ENCODE measurements around the gene LMNA.

Gene LMNA

GRCh38 chr1:156123356-156124196, 9.1 kb downstream of the LMNA start:
- TF ChIP-seq TCF12 (IDR thresholded peaks at IDR 0.05; ENCODE audit: low read depth) (peak; percentile 91), REST (IDR thresholded peaks at IDR 0.05; ENCODE audit: low read depth) (no peak), ZBTB7A (IDR thresholded peaks at IDR 0.05; ENCODE audit: low read depth) (peak; percentile 85; the same call in 1 of the 2 replicates), TEAD4 (IDR thresholded peaks at IDR 0.05) (peak; percentile 88), NFIC (IDR thresholded peaks at IDR 0.05) (peak; percentile 98), RAD21 (IDR thresholded peaks at IDR 0.05; ENCODE audit: low read depth) (no peak), TAF1 (IDR thresholded peaks at IDR 0.05; ENCODE audit: low read depth) (peak; percentile 15; the same call in 1 of the 2 replicates), YY1 (IDR thresholded peaks at IDR 0.05; ENCODE audit: low read depth) (0 out of 2 replicates have a peak, but pooled peaks have one; percentile 13), FOXM1 (IDR thresholded peaks at IDR 0.05; ENCODE audit: borderline replicate concordance, low read depth) (peak; percentile 76), CEBPB (IDR thresholded peaks at IDR 0.05) (peak; percentile 28; the same call in 1 of the 2 replicates), EP300 (IDR thresholded peaks at IDR 0.05; ENCODE audit: borderline replicate concordance) (peak; percentile 83), USF1 (IDR thresholded peaks at IDR 0.05) (no peak), MAX (IDR thresholded peaks at IDR 0.05) (peak; percentile 50; the same call in 1 of the 2 replicates), EGR1 (IDR thresholded peaks at IDR 0.05) (0 out of 2 replicates have a peak, but pooled peaks have one; percentile 41), CREB1 (IDR thresholded peaks at IDR 0.05; ENCODE audit: low read depth) (no peak)

- TF ChIP-seq REST (IDR thresholded peaks at IDR 0.05; ENCODE audit: low read depth) = no peak
- TF ChIP-seq EP300 (IDR thresholded peaks at IDR 0.05; ENCODE audit: borderline replicate concordance) = no peak
- TF ChIP-seq CEBPB (IDR thresholded peaks at IDR 0.05) = no peak
- peak; percentile 29; the same call in 1 of the 2 replicates for TF ChIP-seq MAX (IDR thresholded peaks at IDR 0.05)
- peak; percentile 79 for TF ChIP-seq USF1 (IDR thresholded peaks at IDR 0.05)
- no peak for TF ChIP-seq TEAD4 (IDR thresholded peaks at IDR 0.05)
- TF ChIP-seq CREB1 (IDR thresholded peaks at IDR 0.05; ENCODE audit: low read depth) = no peak
- TF ChIP-seq TAF1 (IDR thresholded peaks at IDR 0.05; ENCODE audit: low read depth) = no peak
- TF ChIP-seq RAD21 (IDR thresholded peaks at IDR 0.05; ENCODE audit: low read depth) = no peak
- no peak for TF ChIP-seq EGR1 (IDR thresholded peaks at IDR 0.05)
Measured at GRCh38 chr1:156124557-156125483, 10.3 kb downstream of the LMNA start.

GRCh38 chr1:156126043-156126629, 11.6 kb downstream of the LMNA start:
- no peak for TF ChIP-seq CEBPB (IDR thresholded peaks at IDR 0.05)
- no peak for TF ChIP-seq TEAD4 (IDR thresholded peaks at IDR 0.05)
- no peak for TF ChIP-seq USF1 (IDR thresholded peaks at IDR 0.05)
- no peak for TF ChIP-seq EP300 (IDR thresholded peaks at IDR 0.05; ENCODE audit: borderline replicate concordance)
- no peak; the same call in 1 of the 2 replicates for TF ChIP-seq TCF12 (IDR thresholded peaks at IDR 0.05; ENCODE audit: low read depth)
- no peak for TF ChIP-seq RAD21 (IDR thresholded peaks at IDR 0.05; ENCODE audit: low read depth)
- no peak for TF ChIP-seq EGR1 (IDR thresholded peaks at IDR 0.05)
- no peak for TF ChIP-seq CREB1 (IDR thresholded peaks at IDR 0.05; ENCODE audit: low read depth)
- no peak for TF ChIP-seq YY1 (IDR thresholded peaks at IDR 0.05; ENCODE audit: low read depth)
- TF ChIP-seq ZBTB7A (IDR thresholded peaks at IDR 0.05; ENCODE audit: low read depth) = peak; percentile 83; the same call in 1 of the 2 replicates
- peak; percentile 81 for TF ChIP-seq NFIC (IDR thresholded peaks at IDR 0.05)
- no peak for TF ChIP-seq TAF1 (IDR thresholded peaks at IDR 0.05; ENCODE audit: low read depth)
- TF ChIP-seq FOXM1 (IDR thresholded peaks at IDR 0.05; ENCODE audit: borderline replicate concordance, low read depth) = no peak

Measured in Ishikawa (cell line).